ENCODE results near the gene INPP5D.

Gene INPP5D

GRCh38 chr2:233037078-233037477 is 23.1 kb upstream of the INPP5D start (continued):
- TF ChIP-seq CREB5 (CRISPR knock-in tag; IDR thresholded peaks at IDR 0.05; ENCODE audit: low read depth) (no peak), ISL1 (CRISPR knock-in tag; IDR thresholded peaks at IDR 0.05) (no peak), GLIS3 (CRISPR knock-in tag; IDR thresholded peaks at IDR 0.05) (no peak), SNAI2 (CRISPR knock-in tag; IDR thresholded peaks at IDR 0.05) (no peak), PATZ1 (CRISPR knock-in tag; IDR thresholded peaks at IDR 0.05; ENCODE audit: borderline replicate concordance) (no peak)

DNA sequence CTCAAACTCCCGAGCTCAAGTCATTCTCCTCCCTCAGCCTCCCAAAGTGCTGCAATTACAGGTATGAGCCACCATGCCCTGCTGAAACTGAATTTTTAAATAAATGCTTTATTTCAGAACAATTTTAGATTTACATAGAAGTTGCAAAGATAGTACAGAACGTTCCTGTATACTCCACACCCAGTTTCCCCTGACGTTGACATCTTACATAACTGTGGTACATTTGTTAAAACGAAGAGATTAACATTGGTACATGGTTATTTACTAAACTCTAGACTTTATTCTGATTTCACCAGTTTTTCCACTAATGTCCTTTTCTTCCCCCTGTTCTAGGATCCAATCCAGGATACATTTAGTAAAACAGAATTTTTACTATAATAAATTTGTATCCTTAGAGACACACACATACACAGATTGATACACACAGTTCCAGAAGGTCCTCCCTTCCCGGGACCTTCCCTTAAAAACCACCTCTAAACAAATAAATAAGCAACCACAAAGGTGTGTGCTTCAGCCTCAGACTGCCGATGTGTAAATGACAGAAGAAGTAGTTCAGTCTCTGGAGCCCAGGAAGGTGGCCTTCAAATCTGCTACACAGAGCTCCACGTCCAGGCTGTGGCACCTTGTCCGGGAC is 20.8 kb upstream of the INPP5D start:
- no peak for ATAC-seq
- TF ChIP-seq SNAI2 (CRISPR knock-in tag; IDR thresholded peaks at IDR 0.05) (no peak), ISL1 (CRISPR knock-in tag; IDR thresholded peaks at IDR 0.05) (no peak), TOX (CRISPR knock-in tag; IDR thresholded peaks at IDR 0.05; ENCODE audit: borderline replicate concordance) (no peak), PATZ1 (CRISPR knock-in tag; IDR thresholded peaks at IDR 0.05; ENCODE audit: borderline replicate concordance) (no peak), CSDC2 (CRISPR knock-in tag; IDR thresholded peaks at IDR 0.05) (no peak), GLIS3 (CRISPR knock-in tag; IDR thresholded peaks at IDR 0.05) (no peak), TSHZ2 (CRISPR knock-in tag; IDR thresholded peaks at IDR 0.05) (no peak), CREB5 (CRISPR knock-in tag; IDR thresholded peaks at IDR 0.05; ENCODE audit: low read depth) (no peak), ZNF565 (CRISPR knock-in tag; conservative IDR thresholded peaks at IDR 0.05; ENCODE audit: low read depth) (no peak), ZNF8 (CRISPR knock-in tag; IDR thresholded peaks at IDR 0.05) (no peak), RARB (CRISPR knock-in tag; IDR thresholded peaks at IDR 0.05) (no peak), OSR1 (CRISPR knock-in tag; IDR thresholded peaks at IDR 0.05) (no peak), TCF4 (CRISPR knock-in tag; IDR thresholded peaks at IDR 0.05; ENCODE audit: borderline replicate concordance) (no peak), ZFP30 (CRISPR knock-in tag; IDR thresholded peaks at IDR 0.05) (no peak), CSRNP3 (CRISPR knock-in tag; IDR thresholded peaks at IDR 0.05) (no peak), ZC3H10 (CRISPR knock-in tag; IDR thresholded peaks at IDR 0.05) (no peak), ESRRG (CRISPR knock-in tag; IDR thresholded peaks at IDR 0.05) (no peak), BACH2 (CRISPR knock-in tag; IDR thresholded peaks at IDR 0.05; ENCODE audit: borderline replicate concordance) (no peak), ZNF70 (CRISPR knock-in tag; IDR thresholded peaks at IDR 0.05) (no peak)

All from SK-N-SH treated with all-trans-retinoic acid at 6 μM for 48 hours (cell line).